Measurements from ENCODE around the gene DLX6.

DNA sequence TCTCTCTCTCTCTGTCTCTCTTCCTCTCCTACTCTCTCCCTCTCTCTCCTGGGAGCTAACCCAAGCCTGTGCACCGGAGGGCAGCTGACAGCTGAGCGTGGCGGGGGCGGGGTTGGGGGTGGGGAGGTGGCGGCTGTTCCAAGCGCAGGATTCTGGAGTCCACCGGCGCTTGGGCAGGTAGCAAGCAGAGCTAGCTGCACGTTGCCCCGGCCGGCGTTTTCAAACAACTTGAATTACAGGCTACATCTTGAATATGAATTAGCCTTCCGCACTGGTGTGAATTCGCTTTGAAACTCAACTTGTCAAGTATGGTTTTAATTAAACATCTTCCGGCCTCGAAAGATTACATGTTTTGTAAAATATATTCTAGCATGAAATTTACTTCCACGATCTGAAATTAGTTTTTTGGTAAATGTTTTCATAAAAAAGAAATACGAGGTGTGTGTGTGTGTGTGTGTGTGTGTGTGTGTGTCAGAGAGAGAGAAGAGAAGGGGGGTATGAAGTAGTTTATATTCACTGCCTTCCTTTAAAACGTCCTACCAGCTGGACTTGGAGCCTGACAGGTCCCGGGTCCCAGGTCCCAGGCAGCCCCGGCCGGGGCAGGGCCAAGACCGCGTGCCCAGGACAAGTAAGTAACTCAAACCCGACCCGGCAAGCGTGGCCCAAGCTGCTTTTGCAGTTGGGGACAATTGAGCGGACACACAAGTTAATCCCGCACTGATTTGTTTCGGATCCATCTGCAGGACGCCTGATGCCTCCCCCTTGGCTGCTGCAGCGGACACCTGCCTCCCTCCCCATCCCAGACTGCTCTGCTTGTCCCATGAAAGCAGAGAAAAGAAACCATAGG is 9.0 kb upstream of the DLX6 start:
- no peak for TF ChIP-seq POLR2AphosphoS5 (IDR thresholded peaks at IDR 0.05)
- TF ChIP-seq, protein P1, sequence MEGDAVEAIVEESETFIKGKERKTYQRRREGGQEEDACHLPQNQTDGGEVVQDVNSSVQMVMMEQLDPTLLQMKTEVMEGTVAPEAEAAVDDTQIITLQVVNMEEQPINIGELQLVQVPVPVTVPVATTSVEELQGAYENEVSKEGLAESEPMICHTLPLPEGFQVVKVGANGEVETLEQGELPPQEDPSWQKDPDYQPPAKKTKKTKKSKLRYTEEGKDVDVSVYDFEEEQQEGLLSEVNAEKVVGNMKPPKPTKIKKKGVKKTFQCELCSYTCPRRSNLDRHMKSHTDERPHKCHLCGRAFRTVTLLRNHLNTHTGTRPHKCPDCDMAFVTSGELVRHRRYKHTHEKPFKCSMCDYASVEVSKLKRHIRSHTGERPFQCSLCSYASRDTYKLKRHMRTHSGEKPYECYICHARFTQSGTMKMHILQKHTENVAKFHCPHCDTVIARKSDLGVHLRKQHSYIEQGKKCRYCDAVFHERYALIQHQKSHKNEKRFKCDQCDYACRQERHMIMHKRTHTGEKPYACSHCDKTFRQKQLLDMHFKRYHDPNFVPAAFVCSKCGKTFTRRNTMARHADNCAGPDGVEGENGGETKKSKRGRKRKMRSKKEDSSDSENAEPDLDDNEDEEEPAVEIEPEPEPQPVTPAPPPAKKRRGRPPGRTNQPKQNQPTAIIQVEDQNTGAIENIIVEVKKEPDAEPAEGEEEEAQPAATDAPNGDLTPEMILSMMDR (IDR thresholded peaks at IDR 0.05): no peak
- no peak for TF ChIP-seq POLR2A (IDR thresholded peaks at IDR 0.05)
